Upper lobe of right lung (tissue), 1 donor: ENCODE data around the gene PDZK1IP1. TPM values are rescaled to one million over a fixed set of nuclear protein-coding genes. Genes with fewer than 3 reads are reported as not detected.

ENCODE experiments used
- ATAC-seq: fragments of 200-7000 bp; cut with Tn5 transposase; one replicate; pipeline ENCODE4 v1.9.1; 2020; ENCODE audit warnings: mild to moderate bottlenecking, moderate library complexity
- DNase-seq: peaks from one replicate; pipeline ENCODE4 v3.0.0-alpha.2; 2020
- H3K27ac ChIP-seq: fragments of 200-600 bp; one replicate; pipeline ENCODE4 v1.8.0; 2022
- H3K27me3 ChIP-seq: fragments of 200-600 bp; one replicate; pipeline ENCODE4 v1.8.0; 2022; ENCODE audit warnings: mild to moderate bottlenecking
- H3K36me3 ChIP-seq: fragments of 200-600 bp; one replicate; pipeline ENCODE4 v1.8.0; 2022
- H3K4me1 ChIP-seq: fragments of 200-600 bp; one replicate; pipeline ENCODE4 v1.8.0; 2022
- H3K4me3 ChIP-seq: fragments of 200-600 bp; one replicate; pipeline ENCODE4 v1.8.0; 2022; ENCODE audit warnings: mild to moderate bottlenecking
- H3K9me3 ChIP-seq: fragments of 200-600 bp; one replicate; pipeline ENCODE4 v1.8.0; 2022
- intact Hi-C: fragments of 100-400 bp; cut with DNase I; formaldehyde crosslinking; loops from one replicate; pipeline ENCODE4 v1.11.0; 2022
- total RNA-seq: library from RNA; stranded (reverse); fragmentation: NEBNext Ultra II Directional; extraction: Animal tissue kit (Norgen Biotek cat#: 25700); gene quantifications from one replicate; pipeline ENCODE4 v1.2.1, GENCODE V29; 2021
- TF ChIP-seq, protein P1 (sequence below): fragments of 200-600 bp; IDR thresholded peaks from one replicate; pipeline ENCODE4 v1.8.0; 2022; ENCODE audit warnings: antibody characterized with exemption
- donor health status: DM: no; HTN: yes; CAD: no; lungs with severe emphysema.

The PDZK1IP1 gene
- total RNA-seq, 1 donor from 2014 or later: 41.2 TPM

DNA sequence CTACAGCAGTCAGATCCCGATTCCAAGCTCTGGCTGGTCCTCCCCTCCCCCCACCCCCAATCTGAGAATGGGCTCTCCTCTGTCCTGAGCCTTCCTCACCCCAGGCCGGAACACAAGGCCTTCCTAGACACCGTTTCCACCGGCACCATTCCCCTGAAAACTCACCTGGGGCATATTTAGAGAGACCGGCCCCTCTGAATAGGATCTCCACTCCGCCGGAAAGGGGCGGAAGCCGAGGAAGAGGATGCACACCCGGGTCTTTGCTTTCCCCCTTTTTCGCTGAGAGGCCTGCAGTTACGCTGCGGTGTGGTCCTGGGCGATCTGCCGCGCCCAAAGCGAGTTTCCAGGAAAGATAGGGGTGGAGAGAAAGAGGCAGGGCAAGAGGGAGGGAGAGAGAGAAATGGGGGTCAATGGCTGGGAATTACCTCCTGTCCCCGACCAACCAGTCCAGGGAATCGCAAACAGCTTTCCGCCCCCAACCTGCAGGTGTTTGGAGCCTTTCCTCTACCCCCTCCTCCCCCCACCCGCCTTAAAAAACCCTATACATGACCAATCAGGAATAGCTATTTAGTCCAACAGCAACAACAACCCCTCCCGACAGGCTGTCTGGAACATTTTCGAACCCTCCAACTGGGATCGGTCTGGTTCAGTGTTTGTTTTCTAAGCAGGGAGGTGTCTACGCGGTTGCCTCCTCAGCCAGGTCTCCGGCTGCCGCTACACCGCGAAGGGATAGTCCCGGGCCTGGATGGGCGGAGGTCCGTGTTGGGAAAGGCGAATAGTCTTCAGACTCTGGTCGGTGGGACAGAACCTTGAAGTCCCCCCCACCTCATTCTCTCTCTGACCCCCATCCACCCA is 39.4 kb upstream of the PDZK1IP1 start:
- TF ChIP-seq, protein P1, sequence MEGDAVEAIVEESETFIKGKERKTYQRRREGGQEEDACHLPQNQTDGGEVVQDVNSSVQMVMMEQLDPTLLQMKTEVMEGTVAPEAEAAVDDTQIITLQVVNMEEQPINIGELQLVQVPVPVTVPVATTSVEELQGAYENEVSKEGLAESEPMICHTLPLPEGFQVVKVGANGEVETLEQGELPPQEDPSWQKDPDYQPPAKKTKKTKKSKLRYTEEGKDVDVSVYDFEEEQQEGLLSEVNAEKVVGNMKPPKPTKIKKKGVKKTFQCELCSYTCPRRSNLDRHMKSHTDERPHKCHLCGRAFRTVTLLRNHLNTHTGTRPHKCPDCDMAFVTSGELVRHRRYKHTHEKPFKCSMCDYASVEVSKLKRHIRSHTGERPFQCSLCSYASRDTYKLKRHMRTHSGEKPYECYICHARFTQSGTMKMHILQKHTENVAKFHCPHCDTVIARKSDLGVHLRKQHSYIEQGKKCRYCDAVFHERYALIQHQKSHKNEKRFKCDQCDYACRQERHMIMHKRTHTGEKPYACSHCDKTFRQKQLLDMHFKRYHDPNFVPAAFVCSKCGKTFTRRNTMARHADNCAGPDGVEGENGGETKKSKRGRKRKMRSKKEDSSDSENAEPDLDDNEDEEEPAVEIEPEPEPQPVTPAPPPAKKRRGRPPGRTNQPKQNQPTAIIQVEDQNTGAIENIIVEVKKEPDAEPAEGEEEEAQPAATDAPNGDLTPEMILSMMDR: no peak
- H3K27me3 ChIP-seq: peaks cover 93% of the 10 kb centered on the region
- H3K9me3 ChIP-seq: no peaks in the 10 kb centered on the region
- intact Hi-C loops: no loop called here
- DNase-seq: no peak
- peaks cover 16% of the 10 kb centered on the region for H3K4me1 ChIP-seq
- no peak for ATAC-seq
- H3K4me3 ChIP-seq: peak overlapping the region; percentile 41
- H3K36me3 ChIP-seq: no peaks in the 10 kb centered on the region
- peak overlapping the region; percentile 78 for H3K27ac ChIP-seq

DNA sequence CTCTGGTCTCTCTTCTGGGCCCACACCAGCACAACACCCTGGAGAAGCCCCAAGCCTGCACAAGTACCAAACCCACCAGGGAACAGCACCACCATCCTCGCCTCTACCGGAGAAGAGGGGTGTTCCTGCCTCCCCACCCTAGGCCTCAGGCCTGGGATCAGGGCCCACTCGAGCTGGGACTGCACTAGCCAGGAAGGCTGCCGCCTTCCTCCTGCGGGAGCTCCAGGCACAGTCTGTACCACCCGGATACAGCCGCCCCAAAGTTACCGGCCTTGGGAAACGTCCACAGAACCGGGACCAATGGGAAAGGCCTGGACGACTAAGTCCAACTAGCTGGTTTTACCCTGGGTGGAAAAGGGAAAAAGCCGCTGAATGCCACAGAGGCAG is 38.8 kb upstream of the PDZK1IP1 start:
- DNase-seq: no peak
- Histone ChIP-seq H3K27ac (peak overlapping the region; percentile 78), H3K9me3 (no peaks in the 10 kb centered on the region), H3K36me3 (no peaks in the 10 kb centered on the region), H3K27me3 (peaks cover 90% of the 10 kb centered on the region), H3K4me1 (peaks cover 16% of the 10 kb centered on the region), H3K4me3 (peak overlapping the region; percentile 41)
- intact Hi-C loops: no loop called here
- peak; percentile 31 for ATAC-seq
- TF ChIP-seq, protein P1: no peak

DNA sequence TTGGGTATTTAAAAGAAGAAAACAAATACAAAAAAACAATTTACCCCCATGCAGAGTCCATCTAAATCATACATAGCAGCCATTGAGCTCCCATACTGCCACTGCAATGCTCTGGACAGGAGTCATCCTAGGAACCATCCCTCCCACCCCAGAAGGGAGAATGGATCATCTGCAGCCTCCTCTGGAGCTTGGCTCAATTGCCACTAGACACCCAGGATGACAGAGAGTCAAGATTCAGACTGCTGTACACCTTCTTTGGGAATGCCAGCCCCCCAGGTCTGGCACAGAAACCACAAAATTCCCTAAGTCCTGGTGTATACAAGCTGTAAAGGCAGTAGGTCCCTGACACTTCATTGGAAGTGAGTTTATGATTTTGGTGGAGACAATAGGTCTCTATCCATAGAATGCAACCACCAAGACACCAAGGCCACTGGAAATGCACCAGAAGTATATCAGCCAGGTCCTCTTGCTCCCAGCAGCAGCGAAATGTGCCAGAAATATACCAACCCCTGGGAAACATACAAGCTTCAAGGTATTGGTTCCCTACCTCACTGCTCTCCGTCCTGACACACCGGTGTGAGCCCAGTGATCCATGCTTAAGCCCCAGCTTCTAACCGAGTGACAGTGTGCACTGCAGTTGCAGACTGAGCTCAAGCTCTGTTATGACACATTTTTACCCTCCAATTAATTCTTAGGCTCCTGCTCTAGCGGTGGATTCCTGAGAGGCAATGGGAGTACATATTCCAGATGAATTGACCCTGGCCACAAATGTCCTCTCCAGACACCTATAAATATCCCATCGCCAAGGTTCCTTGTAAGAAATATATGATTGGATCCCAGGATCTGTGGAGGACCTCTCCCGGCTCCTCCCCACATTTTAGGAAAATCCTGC is 37.8 kb upstream of the PDZK1IP1 start:
- no peak for DNase-seq
- H3K27ac ChIP-seq: no peak overlapping the region
- H3K4me1 ChIP-seq: peaks cover 16% of the 10 kb centered on the region
- no peak for ATAC-seq
- no peaks in the 10 kb centered on the region for H3K36me3 ChIP-seq
- intact Hi-C loops: no loop called here
- H3K4me3 ChIP-seq: peak overlapping the region; percentile 41
- H3K9me3 ChIP-seq: no peaks in the 10 kb centered on the region
- H3K27me3 ChIP-seq: peaks cover 88% of the 10 kb centered on the region
- TF ChIP-seq, protein P1: no peak

DNA sequence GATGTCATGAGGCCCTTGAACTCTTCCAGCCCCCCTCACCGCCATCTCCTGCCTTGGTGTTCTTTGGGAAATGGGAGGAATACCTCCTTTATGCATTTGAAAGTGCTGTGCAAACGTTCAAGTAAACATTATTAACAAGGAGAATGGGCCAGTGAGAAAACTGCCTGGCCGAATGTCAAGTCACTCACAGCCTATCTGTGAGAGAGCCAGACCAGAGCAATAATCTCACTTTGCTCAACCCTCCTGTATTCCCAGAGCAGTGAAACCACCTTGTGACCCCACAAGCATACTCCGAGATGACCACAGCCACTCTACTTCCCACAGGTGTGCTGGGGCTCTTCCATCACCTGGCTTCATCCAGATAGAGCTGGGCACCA is 37.0 kb upstream of the PDZK1IP1 start:
- no peaks in the 10 kb centered on the region for H3K9me3 ChIP-seq
- H3K27ac ChIP-seq: no peak overlapping the region
- intact Hi-C loops: no loop called here
- peaks cover 81% of the 10 kb centered on the region for H3K27me3 ChIP-seq
- no peak for DNase-seq
- TF ChIP-seq, protein P1: no peak
- H3K4me3 ChIP-seq: no peak overlapping the region
- no peak for ATAC-seq
- H3K4me1 ChIP-seq: peaks cover 15% of the 10 kb centered on the region
- no peaks in the 10 kb centered on the region for H3K36me3 ChIP-seq

DNA sequence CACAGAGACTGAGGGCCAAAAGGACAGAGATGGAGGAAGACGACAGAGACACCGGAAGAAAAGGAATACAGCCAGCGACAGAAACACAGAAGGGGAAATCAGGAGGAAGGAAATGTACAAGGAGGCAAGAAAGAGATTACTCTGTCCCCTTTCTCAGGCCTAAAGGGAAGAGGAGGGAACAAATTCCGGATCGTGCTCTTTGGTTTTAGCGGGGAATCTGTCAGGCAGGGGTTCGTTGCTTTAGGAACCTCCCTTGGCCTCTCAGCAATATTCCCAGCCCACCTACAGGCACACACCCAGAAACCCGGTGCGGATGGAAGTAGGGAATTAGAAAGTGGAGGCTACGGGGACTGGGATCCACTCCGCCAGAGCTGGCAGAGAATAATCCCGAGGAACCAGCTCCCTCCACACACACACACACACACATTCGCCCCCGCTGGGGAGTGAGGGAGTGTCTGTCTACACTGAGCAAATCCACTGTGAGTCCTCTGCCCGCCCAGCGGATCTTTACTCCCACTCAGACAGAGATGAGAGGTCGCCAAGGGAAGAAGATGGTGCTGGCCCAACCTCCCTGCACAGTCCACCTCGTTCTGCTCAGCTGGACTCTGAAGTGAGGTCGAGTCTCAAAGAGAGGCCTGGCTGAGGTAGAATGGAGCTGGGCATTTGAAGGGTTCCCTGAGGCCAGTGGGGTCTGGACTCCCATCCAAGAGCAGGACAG is 36.4 kb upstream of the PDZK1IP1 start:
- no peak overlapping the region for H3K27ac ChIP-seq

More for the DNA sequence above, 36.4 kb upstream of the PDZK1IP1 start:
- no peaks in the 10 kb centered on the region for H3K9me3 ChIP-seq
- DNase-seq (no peak), ATAC-seq (no peak)
- H3K27me3 ChIP-seq: peaks cover 76% of the 10 kb centered on the region
- peak overlapping the region; percentile 36 for H3K4me3 ChIP-seq
- peaks cover 10% of the 10 kb centered on the region for H3K4me1 ChIP-seq
- TF ChIP-seq, protein P1: no peak
- H3K36me3 ChIP-seq: no peaks in the 10 kb centered on the region
- intact Hi-C loops: no loop called here
